GM12892 (cell line): Measurements from ENCODE around the gene ZAP70.

Experiments
- POLR2A ChIP-seq: IDR thresholded peaks from 2 replicates; pipeline ENCODE4 v1.6.1; 2011; ENCODE audit warnings: low read depth, low read length, control low read depth
- POLR2AphosphoS5 ChIP-seq: IDR thresholded peaks from 2 replicates; pipeline ENCODE4 v1.6.1; 2011; ENCODE audit warnings: low read depth, low read length, control low read depth

DNA sequence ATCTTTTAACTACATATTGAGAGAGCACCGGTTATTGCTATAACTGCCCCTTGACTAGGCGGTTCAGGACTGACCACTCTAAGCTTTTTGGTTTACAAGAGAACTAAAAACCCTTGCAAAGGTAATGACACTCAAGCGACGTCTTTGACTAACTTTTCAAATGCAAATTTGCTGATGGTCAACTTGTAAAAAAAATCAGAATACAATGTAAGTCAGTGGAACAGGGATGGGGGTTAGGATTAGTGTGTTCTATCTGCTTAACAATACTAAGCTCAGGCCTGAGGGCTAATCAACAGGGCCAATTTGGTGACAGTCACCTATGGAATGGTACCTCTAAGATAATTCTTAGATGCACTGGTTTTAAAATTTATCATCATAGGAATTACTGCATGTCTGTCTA is 57.1 kb downstream of the ZAP70 start:
- TF ChIP-seq POLR2A (no peak), POLR2AphosphoS5 (no peak)
